HTERT RPE-1 (cell line): ENCODE data around the gene VWC2.

ENCODE experiments used
- in situ Hi-C: fragments of 300-500 bp; cut with MboI; formaldehyde crosslinking; loops from 4 replicates; pipeline ENCODE4 v1.14.3; 2020; ENCODE audit warnings: low sequenced_read_pairs

Gene VWC2

DNA sequence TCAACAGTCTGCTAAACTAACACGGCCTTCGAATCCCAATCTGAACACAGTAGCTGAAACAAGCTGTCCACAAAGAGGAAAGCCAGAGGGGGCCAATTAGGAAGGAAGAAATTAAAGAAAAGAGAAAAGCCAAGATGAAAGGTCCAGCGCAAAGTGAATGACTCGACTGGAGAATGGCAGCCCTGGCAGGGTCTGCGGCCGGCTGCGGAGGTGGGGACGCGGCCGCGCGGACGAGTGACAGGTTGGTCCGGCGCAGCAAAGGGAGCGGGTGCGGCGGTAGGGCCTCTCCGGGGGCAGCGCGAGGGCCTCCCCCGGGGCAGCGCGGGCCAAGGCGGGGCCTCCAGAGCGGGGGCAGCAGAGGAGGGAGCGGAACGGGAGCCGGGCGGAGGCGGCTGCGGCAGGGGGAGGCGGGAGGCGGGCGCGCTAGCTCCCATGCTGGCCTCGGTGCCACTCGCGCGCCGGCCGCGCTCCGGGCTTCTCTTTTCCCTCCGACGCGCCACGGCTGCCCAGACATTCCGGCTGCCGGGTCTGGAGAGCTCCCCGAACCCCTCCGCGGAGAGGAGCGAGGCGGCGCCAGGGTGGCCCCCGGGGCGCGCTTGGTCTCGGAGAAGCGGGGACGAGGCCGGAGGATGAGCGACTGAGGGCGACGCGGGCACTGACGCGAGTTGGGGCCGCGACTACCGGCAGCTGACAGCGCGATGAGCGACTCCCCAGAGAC lies at the start of gene VWC2:
Gene VWC2 (plus strand): TSS at position 421 of the 718 bp plus-strand sequence. CDS start 1,798 bp downstream, outside the sequence.
- in situ Hi-C loops = no loop called here

DNA sequence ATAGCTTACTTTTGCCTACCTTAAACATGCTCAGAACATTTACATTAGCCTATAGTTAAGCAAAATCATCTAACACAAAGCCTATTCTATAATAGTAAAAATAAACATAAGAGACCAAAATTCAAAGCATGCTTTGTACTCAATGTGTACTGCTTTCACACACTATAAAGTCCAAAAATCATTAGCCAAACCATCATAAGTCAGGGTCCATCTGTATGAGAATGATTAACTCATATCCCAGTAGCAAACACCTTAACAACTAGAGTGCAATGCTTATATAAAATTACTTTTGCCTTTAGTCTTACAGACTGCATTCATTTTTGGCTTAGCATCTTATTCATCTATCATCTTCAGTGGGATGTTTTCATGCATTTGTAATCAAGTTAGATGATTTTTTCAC lies 49.4 kb upstream of the VWC2 start:
- in situ Hi-C loops = no loop called here

DNA sequence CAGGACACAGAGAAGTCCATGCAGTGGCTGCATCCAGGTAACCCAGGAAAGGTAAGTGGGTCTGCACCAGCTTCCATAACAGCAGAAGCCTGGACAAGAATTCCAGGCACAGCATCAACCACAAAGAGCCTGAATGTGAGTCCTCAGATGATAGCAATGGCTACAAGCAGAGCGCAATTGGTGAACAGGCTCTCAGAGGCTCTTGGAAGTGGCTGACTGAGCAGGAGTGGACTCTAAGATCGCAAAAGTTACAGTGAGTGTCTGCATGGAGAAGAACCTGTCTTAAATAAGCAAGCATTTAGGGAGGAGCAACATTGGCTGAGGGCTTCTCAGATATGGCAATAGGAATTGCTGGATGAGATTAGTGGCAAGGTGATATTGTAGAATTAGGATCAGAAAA lies 41.6 kb upstream of the VWC2 start:
- in situ Hi-C loops = no loop called here

DNA sequence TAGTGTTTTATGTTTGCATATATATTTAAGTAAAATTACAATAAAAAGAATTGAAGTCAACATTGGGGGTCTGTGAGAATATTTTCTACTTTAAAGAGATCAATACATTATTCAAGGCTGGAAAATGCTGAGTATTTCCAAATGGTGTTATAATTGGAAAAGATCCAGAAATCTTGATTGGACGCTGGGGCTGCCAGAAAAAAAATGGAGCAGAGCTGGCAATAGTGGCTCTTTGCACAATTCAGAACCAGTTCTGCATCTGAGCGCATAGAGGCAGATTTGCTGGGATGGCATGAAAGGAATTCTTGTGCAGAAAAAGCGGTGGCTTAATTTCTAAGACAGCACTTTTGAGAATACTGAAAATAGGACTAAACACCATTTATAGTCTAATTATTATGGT lies 10.8 kb upstream of the VWC2 start:
- in situ Hi-C loops = no loop called here

DNA sequence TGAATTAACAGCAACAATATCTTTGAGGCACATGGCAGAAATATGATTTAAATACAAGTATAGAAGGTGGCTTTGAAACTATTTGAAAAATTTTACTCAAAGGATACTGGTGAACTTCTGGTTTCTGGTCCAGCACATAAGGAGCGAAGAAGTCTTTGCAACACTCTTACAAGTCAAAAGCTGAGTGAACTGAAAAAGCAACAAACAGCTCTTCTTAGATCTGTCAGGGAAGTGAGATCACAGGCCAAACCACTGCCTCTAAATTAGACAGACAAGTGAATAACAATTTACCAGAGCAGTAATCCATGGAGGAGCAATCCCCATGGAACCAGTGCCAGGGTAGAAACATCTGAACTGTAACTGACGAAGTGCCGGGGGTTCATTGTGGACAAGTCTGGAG lies 9.6 kb upstream of the VWC2 start:
- in situ Hi-C loops = no loop called here

DNA sequence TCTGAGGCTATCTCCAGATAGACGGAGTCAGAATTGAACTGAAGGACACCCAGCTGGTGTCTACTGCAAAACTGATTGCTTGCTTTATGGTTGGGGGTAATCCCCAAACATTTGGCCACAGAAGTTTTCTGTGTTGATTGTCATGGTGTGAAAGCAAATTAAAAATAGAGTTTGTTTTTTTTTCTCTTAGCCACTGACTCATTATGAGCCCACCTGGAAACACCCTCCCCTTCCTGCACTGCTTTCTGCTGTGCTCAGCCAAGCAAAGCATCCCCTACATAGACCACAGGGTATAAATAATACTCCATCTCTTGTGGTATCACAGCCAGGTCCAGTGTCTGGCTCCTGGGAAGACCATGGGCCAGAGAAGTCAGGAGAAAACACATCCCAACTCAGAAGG lies 6.5 kb upstream of the VWC2 start:
- in situ Hi-C loops = no loop called here

DNA sequence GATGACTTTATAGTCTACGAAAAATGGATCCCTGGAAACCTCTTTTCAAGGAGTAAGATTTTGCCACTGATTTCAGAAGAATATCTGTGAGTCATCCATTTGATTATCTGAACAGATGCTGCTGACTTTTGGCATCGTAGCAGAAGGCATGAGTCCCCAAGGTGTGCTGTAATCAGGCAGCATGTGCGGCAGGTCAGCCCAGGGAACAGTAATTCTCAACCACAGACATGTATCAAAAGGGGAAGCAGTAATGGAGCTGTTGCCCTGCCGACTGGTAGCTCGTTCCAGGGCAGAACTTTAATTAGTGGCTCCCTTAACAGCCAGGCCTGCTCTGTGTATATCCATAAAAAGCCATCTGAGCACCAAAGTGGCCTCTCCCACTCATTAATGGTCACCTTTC lies 5.7 kb upstream of the VWC2 start:
- in situ Hi-C loops = no loop called here

DNA sequence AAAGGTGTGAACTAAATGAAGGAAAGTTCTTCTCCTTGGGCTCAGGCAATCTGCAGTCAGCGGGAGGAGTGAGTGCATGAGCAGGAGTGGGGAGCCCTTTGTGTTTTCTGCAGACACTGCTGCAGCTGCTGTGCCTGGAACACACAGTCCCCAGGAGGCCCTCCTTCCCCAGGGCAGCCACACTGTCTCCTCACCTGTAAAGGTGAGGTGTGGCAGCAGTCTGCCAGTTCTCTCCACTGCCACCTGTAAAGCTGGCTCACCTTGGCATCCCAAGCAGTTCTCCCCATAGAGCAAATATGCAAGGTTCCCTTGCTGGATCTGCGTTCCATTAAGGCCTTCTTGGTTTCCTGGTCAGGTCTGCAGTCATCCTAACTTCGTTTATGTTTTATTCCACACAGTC lies 5.2 kb upstream of the VWC2 start:
- in situ Hi-C loops = no loop called here

DNA sequence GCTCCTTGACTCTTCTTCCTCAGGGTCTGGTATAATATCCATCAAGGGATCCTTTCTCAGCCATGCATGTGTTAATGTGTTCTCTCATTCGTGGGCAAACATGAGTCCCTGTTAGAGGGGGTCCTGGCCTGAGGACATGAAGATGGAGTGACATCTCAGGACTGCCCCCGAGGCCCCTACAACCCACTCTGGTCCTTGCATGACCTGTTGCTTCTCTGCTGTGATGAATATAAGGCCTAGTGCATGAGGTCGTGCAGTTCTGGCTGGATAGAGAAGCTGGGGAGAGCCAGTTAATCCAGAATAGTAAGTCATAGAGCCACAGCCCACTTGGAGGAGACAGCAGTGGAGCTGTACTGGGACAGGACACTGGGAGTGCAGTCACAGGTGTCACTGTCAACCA lies 4.6 kb upstream of the VWC2 start:
- in situ Hi-C loops = no loop called here

DNA sequence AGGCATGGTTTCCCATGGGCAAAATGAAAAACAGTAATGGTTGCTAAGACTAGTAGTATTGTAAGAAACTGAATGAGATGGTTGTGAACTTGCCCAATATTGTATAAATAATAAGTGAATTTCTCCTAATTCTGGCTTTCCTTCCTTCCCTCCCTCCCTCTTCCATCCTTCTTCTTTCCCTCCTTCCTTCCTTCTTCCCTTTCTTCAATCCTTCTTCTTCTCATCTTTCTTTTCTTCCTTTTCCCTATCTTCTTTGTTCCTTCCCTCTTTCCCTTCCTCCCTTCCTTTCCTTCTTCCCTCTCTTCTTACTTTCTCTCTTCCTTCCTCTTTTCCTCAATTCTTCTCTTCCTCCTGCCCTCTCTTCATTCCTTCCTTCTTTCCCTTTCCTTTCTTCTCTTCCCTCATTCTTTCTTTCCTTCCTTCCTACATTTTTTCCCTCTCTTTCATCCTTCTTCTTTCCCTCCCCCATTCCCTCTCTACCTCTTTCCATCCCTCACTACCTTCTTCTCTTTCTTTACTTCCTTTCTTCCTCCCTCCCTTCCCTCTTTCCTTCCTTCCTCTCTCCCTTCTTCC lies 4.1 kb upstream of the VWC2 start:
- in situ Hi-C loops = no loop called here

DNA sequence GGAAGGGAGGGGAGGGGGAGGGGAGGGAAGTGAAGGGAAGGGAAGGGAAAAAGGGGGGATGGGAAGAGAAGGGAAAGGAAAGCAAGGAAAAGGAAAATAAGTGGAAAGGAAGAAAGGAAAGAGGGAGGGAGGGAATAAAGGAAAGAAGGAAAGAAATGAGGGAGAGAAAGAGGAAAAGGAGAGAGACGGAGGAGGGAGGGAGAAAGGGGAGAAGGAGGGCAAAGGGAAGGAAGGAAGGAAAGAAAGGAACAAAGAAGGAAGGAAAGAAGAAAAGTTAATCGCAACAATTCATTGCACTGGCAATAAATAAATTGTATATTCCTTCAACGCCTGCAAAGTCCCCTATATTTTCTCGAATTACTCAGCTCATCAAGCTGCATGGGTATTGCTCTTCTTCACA lies 2.6 kb upstream of the VWC2 start:
- in situ Hi-C loops = no loop called here

DNA sequence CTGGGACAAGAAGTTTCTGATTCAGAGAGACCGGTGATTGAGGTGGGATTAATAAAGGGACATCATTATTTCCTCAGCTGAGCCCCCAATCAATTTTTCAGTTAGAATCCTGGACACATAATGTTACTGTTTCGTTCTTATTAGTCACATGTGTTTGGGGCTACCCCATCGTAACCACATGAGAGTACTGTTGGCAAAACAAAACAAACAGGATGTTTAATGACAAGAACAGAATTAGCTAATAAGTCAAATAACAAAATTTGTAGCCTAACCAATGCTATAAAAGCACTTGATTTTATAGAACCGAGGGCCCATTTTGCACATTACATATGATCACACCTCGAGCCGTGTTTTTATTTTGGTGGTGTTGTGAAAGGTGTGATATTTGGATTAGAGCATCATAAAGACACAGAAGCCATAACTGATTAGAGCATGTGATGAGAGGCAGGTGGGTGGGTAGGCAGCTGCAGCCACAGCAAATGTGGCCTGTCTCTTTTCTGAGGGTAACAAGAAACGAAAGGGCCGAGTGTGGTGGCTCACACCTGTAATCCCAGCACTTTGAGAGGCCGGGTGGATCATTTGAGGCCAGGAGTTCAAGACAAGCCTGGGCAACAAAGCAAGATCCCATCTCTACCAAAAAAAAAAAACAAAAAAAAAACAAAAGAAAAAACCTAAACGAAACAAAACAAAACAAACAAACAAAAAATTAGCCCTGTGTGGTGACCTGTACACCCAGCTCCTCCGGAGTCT lies 1.8 kb upstream of the VWC2 start:
- in situ Hi-C loops = no loop called here

DNA sequence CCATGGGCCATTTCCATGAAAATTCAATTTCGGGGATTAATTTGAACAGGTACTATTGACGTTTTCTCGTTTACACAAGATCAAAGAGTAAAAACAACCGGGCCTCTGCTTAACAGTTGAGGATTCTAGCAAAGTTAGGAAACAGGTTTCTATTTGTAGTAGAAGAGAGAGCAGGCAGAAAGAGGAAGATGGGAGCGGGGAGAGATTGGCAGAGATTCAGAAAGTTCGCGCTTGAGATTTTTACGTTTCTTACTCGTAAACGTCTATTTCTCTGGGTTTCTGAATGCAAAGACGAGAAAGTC lies 571 bp upstream of the VWC2 start:
- in situ Hi-C loops = no loop called here

DNA sequence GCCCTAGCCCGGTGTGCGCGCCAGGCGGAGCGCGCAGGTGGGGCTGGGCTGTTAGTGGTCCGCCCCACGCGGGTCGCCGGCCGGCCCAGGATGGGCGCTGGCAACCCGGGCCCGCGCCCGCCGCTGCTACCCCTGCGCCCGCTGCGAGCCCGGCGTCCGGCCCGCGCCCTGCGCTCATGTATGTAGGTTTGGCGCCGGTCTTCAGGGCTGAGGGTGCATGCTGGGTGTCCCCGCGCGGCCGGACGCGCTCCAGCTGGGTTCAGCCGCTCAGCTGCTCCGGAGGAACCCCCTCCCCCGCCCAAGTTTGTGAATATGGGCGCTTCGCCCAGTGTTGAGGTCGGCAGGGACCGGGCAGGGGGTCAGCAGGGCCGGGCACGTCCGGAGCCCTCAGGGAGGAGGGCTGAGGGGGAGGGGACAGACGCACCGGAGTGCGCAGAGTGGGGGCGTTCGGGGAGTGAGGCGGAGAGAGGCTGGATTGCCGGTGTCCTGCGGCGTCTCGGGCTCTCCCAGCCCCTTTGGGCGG lies 559 bp downstream of the VWC2 start:
- in situ Hi-C loops = no loop called here

DNA sequence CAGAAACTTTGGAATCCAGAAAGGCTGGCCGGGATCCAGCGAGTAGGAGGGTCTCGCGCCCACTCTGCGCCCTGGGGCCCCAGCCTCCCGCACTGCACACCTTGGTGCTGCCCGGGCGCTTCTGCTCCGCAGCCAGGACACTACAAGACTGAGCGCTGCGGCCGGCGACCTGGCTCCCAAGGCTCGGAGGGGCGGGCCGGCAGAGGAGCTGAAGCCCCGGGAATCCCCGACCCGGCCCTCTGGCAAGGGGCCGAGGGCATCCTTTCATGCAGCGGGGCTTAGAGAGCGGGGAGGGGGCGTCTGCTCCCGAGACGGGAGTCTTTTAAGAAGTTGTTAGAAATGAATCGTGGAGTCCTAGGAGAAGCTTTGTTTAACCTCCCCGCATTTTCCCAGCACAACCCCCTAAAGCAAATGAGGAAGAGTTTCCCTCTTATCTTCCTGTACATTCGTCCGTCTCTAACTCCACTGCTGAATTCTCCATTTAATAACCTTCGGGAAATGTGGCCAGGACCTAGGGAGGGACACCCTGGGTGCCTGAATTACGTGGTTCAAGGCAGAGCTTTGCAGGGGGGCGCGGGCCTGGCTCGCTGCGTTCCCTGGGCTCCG lies 1.1 kb downstream of the VWC2 start:
- in situ Hi-C loops = no loop called here

DNA sequence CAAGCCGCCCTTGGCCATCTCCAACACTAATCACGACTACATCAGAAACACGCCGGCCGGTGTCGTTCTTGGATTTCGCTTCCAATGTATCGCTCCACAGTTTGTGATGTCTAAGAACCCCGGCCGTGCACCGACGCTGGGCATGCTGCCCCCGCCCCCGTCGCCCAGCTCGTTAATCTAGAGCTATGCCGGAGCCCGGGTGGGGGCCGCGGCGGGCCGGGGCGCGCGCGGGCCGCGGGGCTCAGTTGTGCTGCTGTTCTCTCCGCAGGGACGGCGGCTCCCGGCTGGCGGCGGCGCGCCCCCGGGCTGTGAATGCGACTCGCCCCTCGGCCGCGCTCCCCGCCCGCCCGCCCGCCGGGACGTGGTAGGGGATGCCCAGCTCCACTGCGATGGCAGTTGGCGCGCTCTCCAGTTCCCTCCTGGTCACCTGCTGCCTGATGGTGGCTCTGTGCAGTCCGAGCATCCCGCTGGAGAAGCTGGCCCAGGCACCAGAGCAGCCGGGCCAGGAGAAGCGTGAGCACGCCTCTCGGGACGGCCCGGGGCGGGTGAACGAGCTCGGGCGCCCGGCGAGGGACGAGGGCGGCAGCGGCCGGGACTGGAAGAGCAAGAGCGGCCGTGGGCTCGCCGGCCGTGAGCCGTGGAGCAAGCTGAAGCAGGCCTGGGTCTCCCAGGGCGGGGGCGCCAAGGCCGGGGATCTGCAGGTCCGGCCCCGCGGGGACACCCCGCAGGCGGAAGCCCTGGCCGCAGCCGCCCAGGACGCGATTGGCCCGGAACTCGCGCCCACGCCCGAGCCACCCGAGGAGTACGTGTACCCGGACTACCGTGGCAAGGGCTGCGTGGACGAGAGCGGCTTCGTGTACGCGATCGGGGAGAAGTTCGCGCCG lies 1.9 kb downstream of the VWC2 start:
- in situ Hi-C loops = no loop called here

DNA sequence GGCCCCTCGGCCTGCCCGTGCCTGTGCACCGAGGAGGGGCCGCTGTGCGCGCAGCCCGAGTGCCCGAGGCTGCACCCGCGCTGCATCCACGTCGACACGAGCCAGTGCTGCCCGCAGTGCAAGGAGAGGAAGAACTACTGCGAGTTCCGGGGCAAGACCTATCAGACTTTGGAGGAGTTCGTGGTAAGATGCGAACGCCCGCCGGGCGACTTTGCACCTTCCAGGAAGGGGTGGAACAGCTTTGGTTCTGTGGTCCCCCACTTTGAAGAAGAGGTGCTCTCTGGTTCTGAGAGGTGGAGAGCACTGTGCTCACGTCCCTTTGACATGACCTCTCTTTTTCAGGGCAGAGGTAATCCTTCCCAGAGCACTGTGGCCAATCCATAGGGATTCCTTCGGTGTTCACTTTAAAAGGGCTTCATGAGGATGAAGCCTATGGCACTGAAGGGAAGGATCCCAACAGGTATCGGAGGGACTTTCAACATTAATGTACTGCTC lies 2.6 kb downstream of the VWC2 start:
- in situ Hi-C loops = no loop called here

DNA sequence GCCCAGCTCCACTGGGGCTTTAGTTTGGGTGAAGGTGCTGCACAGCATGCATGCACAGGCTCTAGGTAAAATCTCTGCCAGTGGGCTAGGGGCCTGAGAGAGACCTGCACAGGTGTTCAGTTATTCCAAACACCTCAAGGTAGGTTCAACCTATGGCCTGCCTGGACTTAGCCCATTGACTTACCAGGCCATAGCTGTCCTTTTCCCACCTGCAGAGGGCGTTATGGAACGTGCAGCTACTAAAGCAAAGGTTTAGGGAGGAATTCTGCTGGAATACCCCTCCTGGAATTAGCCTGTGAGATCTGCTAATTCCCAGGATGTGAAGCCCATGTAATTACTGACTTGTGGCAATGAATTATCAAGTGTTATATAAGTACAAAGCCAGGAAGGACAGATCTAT lies 3.6 kb downstream of the VWC2 start:
- in situ Hi-C loops = no loop called here

DNA sequence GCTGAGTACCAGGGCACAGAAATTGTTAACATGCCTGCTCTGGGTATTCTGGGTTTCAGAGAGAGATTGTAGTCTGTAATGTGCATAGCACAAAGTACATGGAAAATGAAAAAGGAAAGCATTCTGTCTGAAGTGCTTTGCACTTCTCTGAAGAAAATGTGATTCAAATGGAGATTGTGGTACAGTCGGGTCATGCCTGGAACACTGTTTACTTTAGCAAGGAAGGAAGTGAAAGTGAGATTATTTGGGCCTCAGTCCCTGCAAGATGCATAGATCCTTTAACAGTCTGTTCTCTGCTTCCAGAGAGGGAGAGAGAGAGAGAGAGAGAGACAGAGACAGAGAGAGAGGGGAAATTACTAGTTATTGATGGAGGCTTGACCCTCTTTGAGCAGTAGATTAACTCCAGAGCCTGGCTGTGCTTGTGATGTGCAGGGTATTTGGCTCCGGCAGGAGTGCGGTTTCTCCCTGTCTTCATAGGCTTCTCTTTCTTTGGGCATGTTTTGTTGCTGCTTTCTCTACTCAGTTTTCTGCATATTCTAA lies 5.4 kb downstream of the VWC2 start:
- in situ Hi-C loops = no loop called here

DNA sequence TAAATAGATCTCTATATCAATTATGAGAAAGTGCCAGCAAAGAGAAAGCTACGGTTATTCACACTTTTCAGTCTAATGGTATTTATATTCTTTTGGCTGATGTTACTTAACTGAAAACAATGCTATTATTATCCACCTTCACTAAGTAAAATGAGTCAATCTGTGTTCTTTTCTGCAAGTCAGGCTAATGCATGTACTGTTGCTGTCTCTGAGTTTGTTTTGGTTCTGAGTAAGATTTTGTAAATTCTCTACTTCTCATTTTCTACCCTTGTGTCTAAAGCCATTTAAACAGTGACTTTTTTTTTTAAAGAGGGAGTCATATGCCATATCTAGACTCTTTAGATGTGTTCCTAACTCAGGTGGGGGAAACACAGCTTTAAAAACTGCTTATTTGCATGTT lies 7.5 kb downstream of the VWC2 start:
- in situ Hi-C loops = no loop called here
